ENCODE results near the gene RHEBL1.
"Not testable (repeated sequence)": the region's sequence is repeated elsewhere in the genome, so short reads cannot be mapped to it uniquely, and the experiment has no call there.

The RHEBL1 gene

DNA sequence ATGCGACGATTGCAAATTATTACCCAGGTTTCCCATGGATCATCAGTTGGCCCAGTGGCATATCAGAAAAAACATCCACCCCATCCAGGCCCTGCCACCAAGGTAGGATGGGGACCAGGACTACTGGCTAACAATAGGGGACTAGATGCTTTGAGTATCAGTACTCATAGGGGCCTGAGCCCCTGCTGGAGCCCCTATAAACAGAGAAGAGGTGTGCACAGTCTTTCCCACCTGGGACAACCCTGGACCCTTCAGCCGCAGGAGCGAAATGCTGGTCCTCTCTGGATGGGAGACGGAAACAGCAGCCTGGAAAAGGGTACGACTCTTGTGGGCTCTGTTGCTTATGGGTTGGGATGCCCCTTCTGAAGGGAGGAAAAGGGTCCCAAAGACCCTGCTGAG, 19.2 kb upstream of the RHEBL1 start:
- no peak for DNase-seq

DNA sequence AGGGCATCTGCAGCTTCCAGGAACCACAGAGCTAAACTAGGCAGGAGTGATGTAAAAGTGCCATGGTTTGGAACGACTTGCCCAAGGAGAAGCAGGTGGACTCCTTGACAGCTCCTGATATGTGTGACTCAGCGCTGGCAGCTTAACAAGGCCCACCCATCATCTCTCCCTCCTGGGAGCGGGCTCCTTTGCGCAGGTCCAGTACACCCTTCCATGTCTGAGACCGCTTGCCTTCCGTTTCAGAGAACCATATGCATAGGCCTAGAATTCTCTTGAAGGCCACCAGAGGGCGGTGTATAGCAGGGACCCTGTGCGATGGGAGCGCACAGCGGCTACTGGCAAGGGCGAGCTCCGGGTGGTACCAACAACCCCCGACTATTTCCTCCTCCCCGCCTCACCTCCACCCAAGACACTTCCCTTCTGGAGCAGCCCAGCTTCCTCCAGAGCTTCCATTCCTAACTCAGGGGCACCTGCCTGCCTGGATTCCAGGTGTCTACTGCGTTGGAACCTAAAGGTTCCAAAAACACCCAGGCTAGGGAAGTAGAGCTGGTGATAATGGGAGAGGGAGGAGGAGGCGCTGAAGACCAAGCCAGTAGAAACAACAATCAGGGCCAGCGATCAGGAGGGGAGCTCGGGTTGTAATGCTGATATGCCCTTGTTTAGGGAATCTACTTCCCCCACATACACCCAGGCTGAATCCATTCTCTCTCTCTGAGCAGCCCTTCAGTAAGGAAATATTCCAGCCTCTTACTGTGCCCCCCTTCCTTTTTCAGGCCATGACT, 18.6 kb upstream of the RHEBL1 start:
- DNase-seq: peak; percentile 77

- DNase-seq: no peak
These were observed 16.3 kb upstream of the RHEBL1 start for GRCh38 chr12:49086116-49086515.

DNA sequence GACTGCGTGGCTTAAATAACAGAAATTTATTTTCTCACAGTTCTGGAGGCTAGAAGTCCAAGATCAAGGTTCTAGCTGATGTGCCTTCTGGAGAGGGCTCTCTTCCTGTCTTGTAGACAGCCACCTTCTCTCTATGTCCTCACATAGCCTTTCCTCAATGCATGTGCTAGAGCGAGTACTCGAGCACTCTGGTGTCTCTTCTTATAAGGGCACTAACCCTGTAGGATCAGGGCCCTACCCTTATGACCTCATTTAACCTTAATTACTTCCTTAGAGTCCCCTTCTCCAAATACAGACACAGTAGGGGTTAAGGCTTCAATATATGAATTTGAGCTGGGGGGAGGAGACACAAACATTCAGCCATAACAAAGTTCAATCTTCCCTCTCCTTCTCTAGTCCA, 14.7 kb upstream of the RHEBL1 start:
- no peak for DNase-seq

- DNase-seq: no peak
These were observed 10.0 kb upstream of the RHEBL1 start for GRCh38 chr12:49079793-49080192.

DNA sequence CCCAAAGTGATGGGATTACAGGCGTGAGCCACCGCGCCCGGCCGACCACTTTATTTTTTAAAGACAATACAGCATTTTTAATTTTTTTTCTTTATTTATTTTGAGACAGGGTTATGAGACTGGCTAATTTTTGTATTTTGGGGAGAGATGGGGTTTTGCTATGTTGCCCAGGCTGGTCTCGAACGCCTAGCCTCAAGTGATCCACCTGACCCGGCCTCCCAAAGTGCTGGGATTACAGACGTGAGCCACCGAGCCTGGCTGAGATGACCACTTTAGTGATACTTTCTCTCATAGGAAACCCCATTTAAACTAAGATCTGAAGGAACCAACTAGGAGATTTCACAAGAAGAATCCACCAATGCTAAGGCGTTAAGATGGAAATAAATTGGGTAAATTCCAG, 1.2 kb upstream of the RHEBL1 start:
- DNase-seq: no peak

DNA sequence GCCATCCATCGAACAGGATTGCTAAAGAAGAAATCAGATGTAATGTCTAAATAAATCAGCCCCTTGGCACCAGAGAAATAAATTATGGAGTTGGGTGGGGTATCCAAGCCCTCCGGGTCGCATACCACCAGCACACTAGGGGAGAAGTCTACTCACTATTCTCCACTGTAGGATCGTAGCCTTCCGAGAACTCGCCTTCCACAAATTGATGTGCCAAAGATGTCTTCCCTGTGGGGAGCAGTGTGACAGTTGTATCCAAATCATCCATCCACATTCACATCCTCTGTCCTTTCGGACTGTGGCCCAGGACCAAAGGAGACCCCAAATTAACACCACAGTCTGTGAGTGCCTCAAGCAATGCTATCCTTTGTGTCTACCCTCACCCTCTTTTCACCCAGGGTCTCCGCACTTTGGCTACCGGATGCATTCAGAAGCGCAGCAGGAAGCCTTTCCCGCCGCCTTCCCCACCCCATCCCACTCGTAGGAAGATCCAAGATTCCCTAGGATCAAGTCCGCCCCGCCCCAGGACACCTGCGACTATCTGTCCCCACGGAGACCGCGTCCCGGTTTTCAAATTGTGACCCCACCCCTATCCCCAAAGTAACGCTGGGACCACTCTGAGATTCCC, 786 bp downstream of the RHEBL1 start:
- DNase-seq: no peak

GRCh38 chr12:49066120-49066519, 3.7 kb downstream of the RHEBL1 start:
- DNase-seq: no peak

DNA sequence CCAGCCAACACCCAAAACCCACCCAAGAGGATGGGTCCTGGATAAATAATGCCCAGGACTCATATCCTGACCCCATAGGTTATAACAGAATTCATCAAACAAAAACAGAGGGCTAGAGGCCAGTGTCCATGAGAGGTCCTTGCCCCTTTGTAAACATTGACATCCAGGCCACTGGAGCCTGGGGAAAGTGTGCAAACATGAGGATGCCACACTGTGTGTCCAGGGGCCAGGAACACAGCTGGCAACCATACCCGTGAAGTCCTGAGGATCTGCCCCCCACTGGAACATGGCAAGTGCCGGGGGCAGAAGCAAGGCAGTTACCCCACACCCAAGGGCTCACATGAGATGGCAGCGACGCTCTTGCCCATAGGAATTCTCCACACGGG, 5.0 kb downstream of the RHEBL1 start:
- DNase-seq: no peak

DNA sequence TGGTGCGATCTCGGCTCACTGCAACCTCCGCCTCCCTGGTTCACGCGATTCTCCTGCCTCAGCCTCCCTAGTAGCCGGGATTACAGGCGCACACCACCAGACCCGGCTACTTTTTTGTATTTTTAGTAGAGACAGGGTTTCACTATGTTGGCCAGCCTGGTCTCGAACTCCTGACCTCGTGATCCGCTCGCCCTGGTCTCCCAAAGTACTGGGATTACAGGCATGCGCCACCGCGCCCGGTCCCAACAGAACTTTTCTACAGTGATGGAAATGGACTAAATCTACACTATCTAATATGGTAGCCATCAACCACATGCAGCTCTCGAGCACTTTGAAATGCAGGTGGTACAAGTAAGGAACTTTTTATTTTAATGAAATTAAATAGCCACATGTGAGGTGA, 7.9 kb downstream of the RHEBL1 start:
- DNase-seq: not testable (repeated sequence)

GRCh38 chr12:49061157-49061650, 8.6 kb downstream of the RHEBL1 start:
- DNase-seq: no peak

GRCh38 chr12:49060237-49061156, 9.3 kb downstream of the RHEBL1 start, which contains the start of gene KMT2D:
Gene KMT2D, minus strand, starts transcription at chr12:49060794. Its CDS starts 5,470 bp downstream, at chr12:49055324.
- DNase-seq: peak; percentile 90

DNA sequence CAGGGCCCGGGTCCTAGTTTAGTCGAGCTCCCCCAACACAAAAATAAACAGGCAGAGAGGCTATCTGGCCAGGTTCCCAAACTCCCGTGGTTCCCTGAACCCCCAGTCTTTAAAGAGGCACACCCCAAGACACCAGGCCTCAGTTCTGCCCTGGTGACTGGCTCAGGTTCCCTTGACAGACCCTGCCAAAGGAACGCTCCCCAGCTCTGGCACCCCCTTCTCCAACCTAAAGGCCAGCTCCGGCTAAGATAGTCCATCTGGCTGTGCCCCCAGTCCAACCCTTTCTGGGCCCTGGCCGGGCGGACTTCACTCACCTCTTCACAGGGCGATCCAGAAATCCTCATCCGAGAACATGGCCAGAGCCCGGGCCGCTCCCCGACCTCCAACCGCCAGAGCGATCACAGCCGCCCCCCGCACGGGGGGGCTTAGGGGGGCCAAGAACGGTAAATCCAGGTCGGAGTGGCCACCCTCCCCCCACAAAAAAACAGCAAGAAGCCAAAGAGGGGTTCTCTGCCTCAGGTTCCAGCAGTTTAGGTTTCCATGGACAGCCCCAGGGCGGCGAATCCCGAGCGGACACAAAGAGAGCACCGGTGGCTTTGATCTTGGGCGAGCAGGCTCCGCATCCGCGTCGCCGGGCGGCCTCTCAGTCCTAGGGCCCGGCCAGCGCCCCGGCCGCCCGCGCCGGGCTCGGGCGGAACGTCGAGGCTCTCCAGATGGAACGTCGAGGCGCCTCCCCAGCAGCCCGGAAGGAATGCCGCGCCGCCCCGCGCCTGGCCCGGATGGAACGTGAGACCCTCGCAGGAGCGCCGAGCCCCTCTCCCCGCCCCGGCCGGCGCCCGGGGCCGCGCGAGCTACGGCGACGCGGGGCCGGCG, 10.2 kb downstream of the RHEBL1 start:
- peak; percentile 14 for DNase-seq

DNA sequence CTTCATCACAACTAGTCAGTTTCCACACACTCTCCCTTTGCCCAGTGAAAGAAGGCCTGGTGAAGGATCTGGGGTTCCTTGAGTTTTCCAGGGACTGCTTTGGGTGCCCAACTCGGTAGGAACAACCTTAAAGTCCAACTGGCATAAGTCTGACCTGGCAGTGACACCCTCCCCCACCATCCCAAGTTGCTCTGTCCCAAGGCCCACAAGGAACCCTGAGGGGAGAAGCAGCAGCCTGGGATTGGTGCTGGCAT, 10.8 kb downstream of the RHEBL1 start:
- DNase-seq: no peak

GRCh38 chr12:49058366-49059044, 11.3 kb downstream of the RHEBL1 start:
- DNase-seq: no peak

DNA sequence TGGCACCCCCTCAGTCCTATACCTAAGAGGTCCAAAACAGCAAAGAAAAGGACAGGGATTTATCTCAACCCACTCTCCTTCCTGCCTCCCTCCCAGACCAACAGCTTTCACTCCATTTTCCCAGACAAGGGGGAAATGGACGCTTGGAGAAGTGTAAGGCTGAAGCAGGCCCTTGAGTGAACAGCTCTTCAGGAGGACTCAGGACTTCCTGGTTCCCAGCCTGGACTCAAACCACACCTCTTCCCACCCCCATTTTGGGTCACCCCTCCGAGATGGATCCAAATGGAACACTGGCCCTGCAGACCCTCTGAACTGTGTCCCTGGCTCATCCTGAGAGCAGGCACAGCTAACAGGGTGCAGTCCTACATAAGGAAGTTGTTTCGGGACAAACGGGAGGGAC, 11.9 kb downstream of the RHEBL1 start:
- no peak for DNase-seq

GRCh38 chr12:49055978-49056754, 13.6 kb downstream of the RHEBL1 start:
- peak; percentile 61 for DNase-seq

- no peak for DNase-seq
These were observed 14.7 kb downstream of the RHEBL1 start for GRCh38 chr12:49055092-49055491.

- DNase-seq: no peak
These were observed 15.3 kb downstream of the RHEBL1 start for GRCh38 chr12:49054524-49054923.

- DNase-seq: no peak
These were observed 15.7 kb downstream of the RHEBL1 start for GRCh38 chr12:49054096-49054495.
